H1 (cell line): Measurements from ENCODE around the gene TEX26. TPM values are rescaled to one million over a fixed set of nuclear protein-coding genes. Genes with fewer than 3 reads are reported as not detected.

Experiments
- CTCF ChIA-PET: fragments of 300-600 bp; sonication (Branson Sonifier 250); formaldehyde crosslinking; loops from one replicate; lab custom pipeline; 2021; ENCODE audit not compliant: partially characterized antibody; lab: Charles Lee
- POLR2A ChIA-PET: fragments of 300-600 bp; sonication (Branson Sonifier 250); formaldehyde crosslinking; loops from one replicate; lab custom pipeline; 2021; ENCODE audit warnings: inconsistent platforms; ENCODE audit not compliant: partially characterized antibody; lab: Charles Lee
- DNase-seq, 2 experiments: peaks; one replicate each; pipeline versions ENCODE4 v3.0.0 to v3.0.0-alpha.2; 2010 to 2022; ENCODE audit warnings: low spot score in 2 of 2, low read depth in 1 of 2, mixed read lengths in 1 of 2
- FAIRE-seq: peaks from 2 replicates; lab custom pipeline; 2011; peaks lifted over from hg19 to GRCh38; lab: Jason Lieb, UNC
- H2AFZ ChIP-seq: 2 replicates; pipeline ENCODE4 v1.8.1; 2012; ENCODE audit warnings: low read length, inconsistent platforms
- H2AK5ac ChIP-seq: 2 replicates; pipeline ENCODE4 v1.6.1; 2013; ENCODE audit warnings: low read depth, low read length
- H2BK120ac ChIP-seq: replicated peaks from 2 replicates; pipeline ENCODE3; 2013; ENCODE audit warnings: low read depth, low read length, inconsistent platforms
- H2BK12ac ChIP-seq: 2 replicates; pipeline ENCODE4 v1.6.1; 2013; ENCODE audit warnings: low read depth, low read length
- H2BK15ac ChIP-seq: 2 replicates; pipeline ENCODE4 v1.6.1; 2013; ENCODE audit warnings: low read length
- H2BK20ac ChIP-seq: 2 replicates; pipeline ENCODE4 v1.6.1; 2013; ENCODE audit warnings: low read length
- H2BK5ac ChIP-seq: 2 replicates; pipeline ENCODE4 v1.6.1; 2013; ENCODE audit warnings: low read depth, low read length
- H3K14ac ChIP-seq: 2 replicates; pipeline ENCODE4 v1.6.1; 2013; ENCODE audit warnings: inconsistent platforms; ENCODE audit not compliant: insufficient read length
- H3K18ac ChIP-seq: 2 replicates; pipeline ENCODE4 v1.6.1; 2013; ENCODE audit warnings: low read length; ENCODE audit errors: extremely low read depth
- H3K23ac ChIP-seq: 2 replicates; pipeline ENCODE4 v1.6.1; 2013; ENCODE audit warnings: inconsistent platforms; ENCODE audit not compliant: insufficient read length
- H3K23me2 ChIP-seq: 2 replicates; pipeline ENCODE4 v1.6.1; 2013; ENCODE audit warnings: low read depth, low read length
- H3K27ac ChIP-seq: 2 replicates; pipeline ENCODE4 v1.6.1; 2011; ENCODE audit warnings: low read depth, low read length, inconsistent platforms
- H3K27me3 ChIP-seq, 4 experiments: replicated peaks in 1 of 4; 1 replicate in 1 of 4; 2 replicates in 3 of 4; pipeline versions ENCODE4 v1.6.1 to v1.8.1; 2011 to 2013; ENCODE audit warnings: low read length in 3 of 4, mild to moderate bottlenecking in 3 of 4, inconsistent platforms in 2 of 4, mixed read lengths in 2 of 4, moderate library complexity in 1 of 4; ENCODE audit not compliant: control insufficient read depth in 3 of 4, insufficient read depth in 3 of 4; ENCODE audit errors: extremely low read depth in 1 of 4
- H3K36me3 ChIP-seq, 4 experiments: 2 replicates each; pipeline versions ENCODE4 v1.6.1 to v1.8.1; 2011 to 2013; ENCODE audit warnings: mild to moderate bottlenecking in 4 of 4, low read length in 3 of 4, moderate library complexity in 2 of 4, control low read depth in 1 of 4, inconsistent platforms in 1 of 4; ENCODE audit not compliant: insufficient read depth in 4 of 4, control insufficient read depth in 2 of 4
- H3K4ac ChIP-seq: replicated peaks from 2 replicates; pipeline ENCODE3; 2013; ENCODE audit warnings: low read length, low read depth, mixed read lengths, inconsistent platforms; ENCODE audit not compliant: insufficient read length
- H3K4me1 ChIP-seq, 4 experiments: replicated peaks in 1 of 4; 1 replicate in 1 of 4; 2 replicates in 3 of 4; pipeline versions ENCODE4 v1.6.1 to v1.8.1; 2011 to 2013; ENCODE audit warnings: low read length in 3 of 4, inconsistent platforms in 2 of 4, mixed read lengths in 1 of 4; ENCODE audit not compliant: insufficient read depth in 4 of 4, control insufficient read depth in 3 of 4
- H3K4me2 ChIP-seq, 2 experiments: 2 replicates each; pipeline versions ENCODE4 v1.6.1 to v1.8.1; 2011 to 2013; ENCODE audit warnings: low read depth in 2 of 2, low read length in 2 of 2, control low read depth in 1 of 2, inconsistent platforms in 1 of 2, mild to moderate bottlenecking in 1 of 2; ENCODE audit not compliant: insufficient read depth in 1 of 2
- H3K4me3 ChIP-seq, 4 experiments: fragments of 200-600, 300-600 bp in 1 of 4; sonication (generic), shearing (Covaris generic), sonication (Bioruptor Twin) in 1 of 4; 2 replicates each; pipeline versions ENCODE4 v1.5.1 to v1.8.1; 2011 to 2016; ENCODE audit warnings: low read length in 4 of 4, low read depth in 3 of 4, control low read depth in 2 of 4, inconsistent platforms in 2 of 4, mild to moderate bottlenecking in 2 of 4, mixed read lengths in 1 of 4, moderate library complexity in 1 of 4; ENCODE audit not compliant: insufficient read depth in 2 of 4; ENCODE audit errors: extremely low read depth in 1 of 4
- H3K56ac ChIP-seq: replicated peaks from 2 replicates; pipeline ENCODE3; 2013; ENCODE audit warnings: low read depth, mild to moderate bottlenecking, mixed read lengths, low read length, inconsistent platforms; ENCODE audit not compliant: insufficient read length
- H3K79me1 ChIP-seq: 2 replicates; pipeline ENCODE4 v1.6.1; 2013; ENCODE audit warnings: low read depth, low read length, control low read depth
- H3K79me2 ChIP-seq, 2 experiments: 2 replicates each; pipeline versions ENCODE4 v1.6.1 to v1.8.1; 2012 to 2013; ENCODE audit warnings: low read length in 2 of 2, mild to moderate bottlenecking in 2 of 2, inconsistent platforms in 1 of 2; ENCODE audit not compliant: insufficient read depth in 2 of 2, control insufficient read depth in 1 of 2
- H3K9ac ChIP-seq, 4 experiments: replicated peaks in 1 of 4; 1 replicate in 1 of 4; 2 replicates in 3 of 4; pipeline versions ENCODE4 v1.6.1 to v1.8.1; 2011 to 2013; ENCODE audit warnings: low read depth in 3 of 4, low read length in 3 of 4, control low read depth in 2 of 4, mild to moderate bottlenecking in 2 of 4, moderate library complexity in 2 of 4, inconsistent platforms in 1 of 4; ENCODE audit errors: extremely low read depth in 1 of 4
- H3K9me3 ChIP-seq, 2 experiments: 2 replicates each; pipeline versions ENCODE4 v1.6.1 to v1.8.1; 2012 to 2013; ENCODE audit warnings: mild to moderate bottlenecking in 2 of 2, moderate library complexity in 2 of 2, control low read depth in 1 of 2, inconsistent platforms in 1 of 2, low read depth in 1 of 2, low read length in 1 of 2, mixed read lengths in 1 of 2; ENCODE audit not compliant: insufficient read depth in 2 of 2
- H4K20me1 ChIP-seq, 2 experiments: replicated peaks in 1 of 2; 2 replicates each; pipeline versions ENCODE3 to v1.8.1; 2011 to 2013; ENCODE audit warnings: inconsistent platforms in 2 of 2, low read length in 2 of 2, mild to moderate bottlenecking in 1 of 2; ENCODE audit not compliant: insufficient read depth in 2 of 2, control insufficient read depth in 1 of 2
- H4K5ac ChIP-seq: 2 replicates; pipeline ENCODE4 v1.6.1; 2013; ENCODE audit warnings: low read length, low read depth, mixed read lengths, inconsistent platforms; ENCODE audit not compliant: insufficient read length
- H4K8ac ChIP-seq: 2 replicates; pipeline ENCODE4 v1.8.0; 2013; ENCODE audit warnings: mild to moderate bottlenecking, moderate library complexity, low read length, inconsistent platforms; ENCODE audit not compliant: insufficient read depth; ENCODE audit errors: extremely low read depth
- H4K91ac ChIP-seq: replicated peaks from 2 replicates; pipeline ENCODE3; 2013; ENCODE audit warnings: low read length, mixed read lengths, inconsistent platforms; ENCODE audit not compliant: insufficient read length
- EP300 ChIP-seq, 2 experiments: IDR thresholded peaks; 1 replicate in 1 of 2; 2 replicates in 1 of 2; pipeline ENCODE4 v1.6.1; 2011 to 2012; ENCODE audit warnings: low read depth in 2 of 2, low read length in 2 of 2, mild to moderate bottlenecking in 2 of 2, borderline replicate concordance in 1 of 2, inconsistent platforms in 1 of 2, moderate library complexity in 1 of 2
- GABPA ChIP-seq: IDR thresholded peaks from 2 replicates; pipeline ENCODE4 v1.6.1; 2011; ENCODE audit warnings: mild to moderate bottlenecking, low read length, moderate library complexity, borderline replicate concordance; ENCODE audit not compliant: insufficient read depth
- HDAC6 ChIP-seq: IDR thresholded peaks from one replicate; pipeline ENCODE4 v1.7.1; 2012; ENCODE audit warnings: low read depth, mild to moderate bottlenecking, inconsistent platforms, low read length, moderate library complexity
- SRF ChIP-seq: IDR thresholded peaks from 2 replicates; pipeline ENCODE4 v1.6.1; 2011; ENCODE audit warnings: mild to moderate bottlenecking, low read depth, low read length, moderate library complexity
- TAF7 ChIP-seq: optimal IDR thresholded peaks from 2 replicates; pipeline ENCODE3; 2011; ENCODE audit warnings: low read depth, mild to moderate bottlenecking, inconsistent platforms, low read length, moderate library complexity, borderline replicate concordance
- WGBS, 2 experiments: shearing (Covaris generic) in 1 of 2; methylation state at CpG; one replicate each; pipeline versions ENCODE4 v1.1.6 to v1.1.7; 2013 to 2015; ENCODE audit warnings: low lambda C conversion rate in 2 of 2, mixed read lengths in 2 of 2, inconsistent platforms in 1 of 2, low coverage in 1 of 2, missing lambda C conversion rate in 1 of 2; ENCODE audit not compliant: insufficient replicate concordance in 2 of 2, insufficient coverage in 1 of 2, insufficient read length in 1 of 2; ENCODE audit errors: extremely low coverage in 1 of 2, missing lambda C conversion rate in 1 of 2; 5-methylcytosine and 5-hydroxymethylcytosine counted together
- polyA plus RNA-seq, 7 experiments: library from polyadenylated mRNA; depleted of rRNA in 3 of 7; stranded (reverse) in 5 of 7; unstranded in 2 of 7; fragments of >200 nt in 5 of 7; fragments of 200-250 nt in 2 of 7; gene quantifications; 1 replicate in 5 of 7; 2 replicates in 1 of 7; 4 replicates in 1 of 7; pipeline versions ENCODE4 v1.2.1 to v1.2.3, GENCODE V29; 2011 to 2013; ENCODE audit warnings: missing spikeins in 2 of 7, mixed read lengths in 2 of 7
- total RNA-seq: library from RNA; stranded (reverse); fragmentation: NEBNext Ultra II Directional; extraction: Animal tissue kit (Norgen Biotek cat#: 25700); gene quantifications from 2 replicates; pipeline ENCODE4 v1.2.1, GENCODE V29; 2021

Gene TEX26
- total and polyA plus RNA-seq, 2 of the 8 experiments (the other 6 are each of a cell fraction or from before 2014, with no cell fraction given): not detected

GRCh38 chr13:30943881-30944280 lies 11.4 kb downstream of the TEX26 start:
- Histone ChIP-seq H3K4me2 (no peak overlapping the region), H3K23me2 (no peaks in the 10 kb centered on the region), H3K4ac (no peak overlapping the region), H3K27me3 (no peaks in the 10 kb centered on the region), H3K9me3 (no peaks in the 10 kb centered on the region), H3K56ac (no peak overlapping the region), H2AK5ac (no peak overlapping the region), H4K20me1 (no peaks in the 10 kb centered on the region), H2BK120ac (no peak overlapping the region), H3K14ac (no peak overlapping the region), H3K79me2 (no peaks in the 10 kb centered on the region), H2BK5ac (no peak overlapping the region), H4K8ac (no peak overlapping the region), H3K79me1 (no peaks in the 10 kb centered on the region), H3K23ac (no peak overlapping the region), H3K18ac (no peak overlapping the region), H2BK12ac (no peak overlapping the region), H4K91ac (no peak overlapping the region), H4K5ac (no peak overlapping the region), H3K4me3 (no peak overlapping the region), H3K27ac (no peak overlapping the region), H3K36me3 (no peaks in the 10 kb centered on the region), H2BK15ac (no peak overlapping the region), H3K4me1 (no peaks in the 10 kb centered on the region), H2BK20ac (no peak overlapping the region), H2AFZ (no peak overlapping the region), H3K9ac (no peak overlapping the region)
- FAIRE-seq (no peak), DNase-seq (no peak)
- ChIA-PET POLR2A (no interaction called here), CTCF (no interaction called here)
- 95% methylated on average over 3 of the region's 3 CpGs; no CpG with 5 or more reads in 1 of the 2 experiments for WGBS, 2 experiments
- TF ChIP-seq GABPA (no peak), TAF7 (no peak), HDAC6 (no peak), SRF (no peak), EP300 (IDR thresholded peaks at IDR 0.05; ENCODE audit: borderline replicate concordance in 1 of 2, low read depth in 2 of 2, low read length in 2 of 2) (no peak)
